AG04450 (cell line): ENCODE measurements around the gene CACNB2. TPM values are rescaled to one million over a fixed set of nuclear protein-coding genes. Genes with fewer than 3 reads are reported as not detected.

ENCODE experiments used
- CTCF ChIA-PET: fragments of 300-600, 350-600 bp; formaldehyde crosslinking; extraction: SDS; loops from one replicate; lab custom pipeline; 2022; ENCODE audit warnings: antibody characterized with exemption, inconsistent platforms; lab: Charles Lee
- POLR2A ChIA-PET: fragments of 350-600 bp; formaldehyde crosslinking; extraction: SDS; loops from one replicate; lab custom pipeline; 2021; ENCODE audit warnings: antibody characterized with exemption, inconsistent platforms; lab: Yijun Ruan, JAX
- DNase-seq: peaks from one replicate; pipeline ENCODE4 v3.0.0-alpha.2; 2011; ENCODE audit warnings: low read depth, low spot score
- H3K27ac ChIP-seq: one replicate; pipeline ENCODE4 v1.5.1; 2012; ENCODE audit warnings: low read depth, low read length, control low read depth
- H3K27me3 ChIP-seq: one replicate; pipeline ENCODE4 v1.6.0; 2012; ENCODE audit warnings: low read length; ENCODE audit not compliant: control insufficient read depth, insufficient read depth
- H3K4me3 ChIP-seq: 2 replicates; pipeline ENCODE4 v1.5.1; 2011; ENCODE audit warnings: mild to moderate bottlenecking, low read depth, low read length, control low read depth
- H3K9me3 ChIP-seq: 2 replicates; pipeline ENCODE4 v1.5.1; 2012; ENCODE audit warnings: low read length; ENCODE audit not compliant: control insufficient read depth, insufficient read depth
- polyA plus RNA-seq: library from polyadenylated mRNA; depleted of rRNA; stranded (reverse); fragments of >200 nt; gene quantifications from 2 replicates; pipeline ENCODE4 v1.2.3, GENCODE V29; 2011
- TF ChIP-seq, protein P1 (sequence below): IDR thresholded peaks from 2 replicates; pipeline ENCODE4 v1.5.1; 2011; ENCODE audit warnings: low read depth, low read length, control low read depth, inconsistent platforms

Gene CACNB2
- polyA plus RNA-seq, 1 experiment: 0.76 TPM

DNA sequence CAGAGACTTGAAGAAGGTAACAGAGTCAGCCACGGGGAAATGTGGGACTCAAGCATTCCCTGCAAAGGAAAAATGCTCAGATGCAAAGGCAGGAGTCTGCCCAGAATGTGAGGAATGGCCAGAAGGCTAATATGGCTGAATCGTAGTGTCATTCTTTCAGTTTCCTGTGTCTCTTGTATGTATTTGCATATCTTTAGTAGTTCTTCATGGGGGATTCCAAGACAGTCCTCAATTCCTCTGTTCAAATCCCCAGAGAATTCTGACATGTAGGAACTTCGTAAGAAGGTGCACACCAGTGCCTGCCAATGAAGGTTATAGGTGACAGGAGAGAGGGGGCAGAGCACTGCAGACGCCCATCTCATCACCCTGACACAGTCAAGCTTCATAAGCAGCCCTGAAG is 154.4 kb downstream of the CACNB2 start:
- no peak overlapping the region for H3K27ac ChIP-seq
- TF ChIP-seq, protein P1, sequence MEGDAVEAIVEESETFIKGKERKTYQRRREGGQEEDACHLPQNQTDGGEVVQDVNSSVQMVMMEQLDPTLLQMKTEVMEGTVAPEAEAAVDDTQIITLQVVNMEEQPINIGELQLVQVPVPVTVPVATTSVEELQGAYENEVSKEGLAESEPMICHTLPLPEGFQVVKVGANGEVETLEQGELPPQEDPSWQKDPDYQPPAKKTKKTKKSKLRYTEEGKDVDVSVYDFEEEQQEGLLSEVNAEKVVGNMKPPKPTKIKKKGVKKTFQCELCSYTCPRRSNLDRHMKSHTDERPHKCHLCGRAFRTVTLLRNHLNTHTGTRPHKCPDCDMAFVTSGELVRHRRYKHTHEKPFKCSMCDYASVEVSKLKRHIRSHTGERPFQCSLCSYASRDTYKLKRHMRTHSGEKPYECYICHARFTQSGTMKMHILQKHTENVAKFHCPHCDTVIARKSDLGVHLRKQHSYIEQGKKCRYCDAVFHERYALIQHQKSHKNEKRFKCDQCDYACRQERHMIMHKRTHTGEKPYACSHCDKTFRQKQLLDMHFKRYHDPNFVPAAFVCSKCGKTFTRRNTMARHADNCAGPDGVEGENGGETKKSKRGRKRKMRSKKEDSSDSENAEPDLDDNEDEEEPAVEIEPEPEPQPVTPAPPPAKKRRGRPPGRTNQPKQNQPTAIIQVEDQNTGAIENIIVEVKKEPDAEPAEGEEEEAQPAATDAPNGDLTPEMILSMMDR: no peak
- CTCF ChIA-PET: no interaction called here

DNA sequence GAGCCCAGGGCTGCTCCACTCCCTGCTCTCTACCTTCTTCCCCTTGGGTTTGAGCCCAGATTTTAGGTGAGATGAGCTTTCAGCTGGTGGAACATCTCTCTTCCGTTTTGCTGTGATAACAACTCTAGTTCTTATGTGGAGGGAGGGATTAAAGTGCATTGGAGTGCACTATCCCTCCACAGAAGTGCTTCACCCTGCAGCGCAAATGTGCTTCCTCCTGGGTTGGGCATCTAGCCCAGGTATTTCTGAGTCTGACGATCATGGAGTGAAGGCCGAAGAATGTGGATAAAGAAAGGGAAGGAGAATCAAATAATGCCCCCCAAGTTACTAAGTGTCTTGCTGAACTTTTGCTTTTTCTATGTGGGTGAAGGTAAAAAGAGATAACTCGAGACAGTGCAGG is 157.4 kb downstream of the CACNB2 start:
- Histone ChIP-seq H3K27me3 (no peaks in the 10 kb centered on the region), H3K27ac (no peak overlapping the region), H3K9me3 (no peaks in the 10 kb centered on the region), H3K4me3 (no peak overlapping the region)
- TF ChIP-seq, protein P1: no peak
- DNase-seq: no peak
- ChIA-PET POLR2A (interaction anchor here (0.6 kb wide), 1 partner anchor 163 kb away, joined by 3 read pairs; no protein-coding TSS in a partner anchor), CTCF (no interaction called here)

More for the DNA sequence above, 154.4 kb downstream of the CACNB2 start:
- Histone ChIP-seq H3K9me3 (no peaks in the 10 kb centered on the region), H3K4me3 (no peak overlapping the region), H3K27me3 (no peaks in the 10 kb centered on the region)
- DNase-seq: no peak
- POLR2A ChIA-PET: no interaction called here

DNA sequence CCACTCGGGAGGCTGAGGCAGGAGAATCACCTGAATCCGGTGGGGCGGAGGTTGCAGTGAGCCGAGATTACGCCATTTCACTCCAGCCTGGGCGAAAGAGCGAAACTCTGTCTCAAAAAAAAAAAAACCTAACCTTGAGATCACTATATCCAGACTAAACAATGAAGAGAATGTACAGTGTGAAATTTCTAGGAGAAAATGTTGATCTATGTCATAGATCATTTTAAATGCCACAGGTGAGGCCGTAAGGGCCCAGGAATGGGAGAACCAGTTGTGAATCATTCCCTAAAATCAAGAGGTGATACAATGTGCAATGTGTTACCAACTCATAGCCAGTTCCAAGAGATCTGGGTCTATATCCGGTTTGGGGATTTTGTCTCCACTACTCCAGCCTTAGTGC is 158.0 kb downstream of the CACNB2 start:
- ChIA-PET CTCF (no interaction called here), POLR2A (no interaction called here)
- TF ChIP-seq, protein P1: no peak
- no peak for DNase-seq
- Histone ChIP-seq H3K4me3 (no peak overlapping the region), H3K27ac (no peak overlapping the region), H3K9me3 (no peaks in the 10 kb centered on the region), H3K27me3 (no peaks in the 10 kb centered on the region)

DNA sequence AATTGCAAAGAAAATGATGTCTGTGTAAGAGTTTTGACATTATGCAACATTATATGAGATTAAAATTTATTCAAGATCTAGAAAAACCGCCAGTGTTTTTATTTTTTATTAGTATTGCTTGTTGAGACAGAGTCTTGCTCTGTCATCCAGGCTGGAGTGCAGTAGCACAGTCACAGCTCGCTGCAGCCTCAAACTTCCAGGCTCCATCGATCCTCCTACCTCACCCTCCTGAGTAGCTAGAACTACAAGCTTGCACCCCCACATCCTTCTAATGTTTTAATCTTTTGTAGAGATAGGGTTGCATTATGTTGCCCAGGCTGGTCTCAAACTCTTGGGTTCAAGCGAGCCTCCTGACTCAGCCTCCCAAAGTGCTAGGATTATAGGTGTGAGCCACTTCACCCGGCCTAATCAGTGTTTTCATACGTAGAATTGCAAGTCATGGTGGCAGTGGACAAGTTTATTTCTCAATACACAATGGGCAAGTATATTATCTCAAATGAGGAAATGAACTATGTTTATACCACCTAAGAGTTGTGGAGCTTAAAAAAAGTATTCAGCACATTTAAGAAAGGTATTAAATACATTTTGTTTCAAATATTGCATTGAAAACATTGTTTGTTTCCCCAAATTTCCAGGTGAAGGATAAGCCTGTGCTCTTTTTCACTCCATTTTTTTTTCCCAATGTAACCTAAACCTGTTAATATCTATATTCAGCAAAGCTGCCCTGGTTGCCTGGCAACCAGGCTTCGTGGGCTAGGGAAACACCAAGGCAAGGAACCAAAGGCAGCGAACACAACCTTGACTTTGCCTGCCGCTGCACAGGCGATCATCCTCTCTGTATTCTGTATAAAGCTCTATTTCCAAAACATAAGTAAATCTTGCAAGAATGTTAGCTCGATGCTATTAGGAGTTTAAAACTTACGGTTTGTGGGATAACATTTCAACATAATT is 163.9 kb downstream of the CACNB2 start:
- ChIA-PET CTCF (interaction anchor here (1.3 kb wide), 1 partner anchor 8 kb away, joined by 4 read pairs; no protein-coding TSS in a partner anchor), POLR2A (no interaction called here)
- Histone ChIP-seq H3K9me3 (no peaks in the 10 kb centered on the region), H3K4me3 (no peak overlapping the region), H3K27ac (no peak overlapping the region), H3K27me3 (peaks cover 3% of the 10 kb centered on the region)
- TF ChIP-seq, protein P1: no peak
- DNase-seq: no peak

- Histone ChIP-seq H3K27ac (no peak overlapping the region), H3K9me3 (no peaks in the 10 kb centered on the region), H3K4me3 (no peak overlapping the region), H3K27me3 (peaks cover 5% of the 10 kb centered on the region)
- CTCF ChIA-PET: no interaction called here
- no peak for DNase-seq
- POLR2A ChIA-PET: no interaction called here
- TF ChIP-seq, protein P1: no peak
Observed at GRCh38 chr10:18306031-18306430, 165.8 kb downstream of the CACNB2 start.
